Fibroblast of lung (primary cell): ENCODE measurements around the gene WNT3A.

Experiments
- EZH2 ChIP-seq: IDR thresholded peaks from 2 replicates; pipeline ENCODE4 v1.5.1; 2012; ENCODE audit warnings: low read length, control low read depth, mild to moderate bottlenecking; ENCODE audit errors: missing control alignments
- TF ChIP-seq, protein P1 (sequence below), 2 donors: IDR thresholded peaks in 1 of 2; conservative IDR thresholded peaks in 1 of 2; 1 replicate in 1 of 2; 2 replicates in 1 of 2; pipeline ENCODE4 v1.5.1; 2011 to 2012; ENCODE audit warnings: low read length in 2 of 2, control low read depth in 1 of 2, inconsistent platforms in 1 of 2, low read depth in 1 of 2, mild to moderate bottlenecking in 1 of 2

DNA sequence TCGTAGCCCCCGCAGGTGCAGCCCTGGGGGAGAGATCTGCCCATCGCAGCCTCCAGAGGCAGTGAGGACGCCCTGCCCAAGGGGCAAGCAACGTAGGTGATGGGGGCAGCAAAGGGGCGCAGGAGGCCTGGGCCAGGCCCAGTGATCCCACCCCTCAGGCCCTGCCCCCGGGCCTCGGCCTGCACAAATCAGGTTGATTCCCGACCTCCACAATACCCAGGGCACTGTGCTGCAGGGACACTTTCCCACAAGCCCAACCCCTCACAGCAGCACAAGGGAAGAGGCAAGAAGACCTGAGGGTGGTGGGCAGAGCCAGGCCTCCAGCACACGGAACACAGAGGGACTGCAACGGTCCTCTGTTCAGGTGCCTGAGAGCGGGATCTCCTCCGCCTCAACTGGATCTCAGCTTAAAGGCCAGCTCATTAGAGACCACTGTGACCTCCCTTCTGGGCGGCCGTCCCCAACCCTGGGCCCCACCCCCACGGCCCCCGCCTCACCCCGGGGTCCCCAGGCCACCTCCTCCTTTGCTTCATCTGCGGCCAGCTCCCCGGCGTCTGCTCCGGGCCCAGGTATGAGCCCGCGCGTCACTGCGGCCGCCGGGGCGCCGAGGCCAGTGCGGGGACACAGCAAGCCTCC lies 74.9 kb downstream of the WNT3A start:
- TF ChIP-seq, protein P1, sequence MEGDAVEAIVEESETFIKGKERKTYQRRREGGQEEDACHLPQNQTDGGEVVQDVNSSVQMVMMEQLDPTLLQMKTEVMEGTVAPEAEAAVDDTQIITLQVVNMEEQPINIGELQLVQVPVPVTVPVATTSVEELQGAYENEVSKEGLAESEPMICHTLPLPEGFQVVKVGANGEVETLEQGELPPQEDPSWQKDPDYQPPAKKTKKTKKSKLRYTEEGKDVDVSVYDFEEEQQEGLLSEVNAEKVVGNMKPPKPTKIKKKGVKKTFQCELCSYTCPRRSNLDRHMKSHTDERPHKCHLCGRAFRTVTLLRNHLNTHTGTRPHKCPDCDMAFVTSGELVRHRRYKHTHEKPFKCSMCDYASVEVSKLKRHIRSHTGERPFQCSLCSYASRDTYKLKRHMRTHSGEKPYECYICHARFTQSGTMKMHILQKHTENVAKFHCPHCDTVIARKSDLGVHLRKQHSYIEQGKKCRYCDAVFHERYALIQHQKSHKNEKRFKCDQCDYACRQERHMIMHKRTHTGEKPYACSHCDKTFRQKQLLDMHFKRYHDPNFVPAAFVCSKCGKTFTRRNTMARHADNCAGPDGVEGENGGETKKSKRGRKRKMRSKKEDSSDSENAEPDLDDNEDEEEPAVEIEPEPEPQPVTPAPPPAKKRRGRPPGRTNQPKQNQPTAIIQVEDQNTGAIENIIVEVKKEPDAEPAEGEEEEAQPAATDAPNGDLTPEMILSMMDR (conservative IDR thresholded peaks at IDR 0.05 in 1 of 2, IDR thresholded peaks at IDR 0.05 in 1 of 2; ENCODE audit: low read depth in 1 of 2, low read length in 2 of 2), result no peak
- no peak for TF ChIP-seq EZH2
